Measurements from ENCODE around the gene CCP110.

CCP110 gene

GRCh38 chr16:19521471-19522396, 2.0 kb upstream of the CCP110 start, which contains the start of gene GDE1:
TSS of gene GDE1 (minus strand) at chr16:19522098. CDS start at chr16:19521964, 134 bp downstream.
- H3K79me2 ChIP-seq (ENCODE audit: insufficient read depth, low read length): peaks cover 40% of the 10 kb centered on the region
- peak within 1 kb of the TSS; percentile 29; the same call in 1 of the 2 replicates for H2AFZ ChIP-seq (ENCODE audit: low read length)
- H3K4me1 ChIP-seq (ENCODE audit: insufficient read depth, low read length, severe bottlenecking): peaks cover 57% of the 10 kb centered on the region
- no peaks in the 10 kb centered on the region for H3K9me2 ChIP-seq (ENCODE audit: low read depth, low read length)
- peak within 1 kb of the TSS; percentile 80 for H3K9ac ChIP-seq (ENCODE audit: low read length)
- H4K20me1 ChIP-seq (ENCODE audit: insufficient read depth, low read length): no peaks in the 10 kb centered on the region
- H3K4me3 ChIP-seq (ENCODE audit: low read depth, low read length, poor library complexity, severe bottlenecking): peak within 1 kb of the TSS; percentile 86
- H3K27ac ChIP-seq (ENCODE audit: low read depth, low read length, poor library complexity, severe bottlenecking): peak within 1 kb of the TSS; percentile 69
- H3K27me3 ChIP-seq (ENCODE audit: insufficient read depth, low read length): no peaks in the 10 kb centered on the region
- peaks cover 10% of the 10 kb centered on the region; the same call in 1 of the 2 replicates for H3K36me3 ChIP-seq (ENCODE audit: insufficient read depth, low read length)
- H3K4me2 ChIP-seq (ENCODE audit: low read length): peak within 1 kb of the TSS; percentile 91
- H3F3A ChIP-seq (ENCODE audit: insufficient read depth, low read length): 0 out of 2 replicates have a peak, but pooled peaks cover 4% of the 10 kb centered on the region
- no peak for TF ChIP-seq EZH2 (IDR thresholded peaks at IDR 0.05; ENCODE audit: borderline replicate concordance, low read length)
- peak; percentile 43 for TF ChIP-seq CTCF (IDR thresholded peaks at IDR 0.05; ENCODE audit: low read length)
- H3K9me3 ChIP-seq (ENCODE audit: low read length): no peaks in the 10 kb centered on the region

GRCh38 chr16:19522397-19522732, 1.4 kb upstream of the CCP110 start:
- H3K27me3 ChIP-seq (ENCODE audit: insufficient read depth, low read length): no peaks in the 10 kb centered on the region
- H3K79me2 ChIP-seq (ENCODE audit: insufficient read depth, low read length): peaks cover 44% of the 10 kb centered on the region
- H4K20me1 ChIP-seq (ENCODE audit: insufficient read depth, low read length): no peaks in the 10 kb centered on the region
- peak overlapping the region; percentile 86 for H3K4me3 ChIP-seq (ENCODE audit: low read depth, low read length, poor library complexity, severe bottlenecking)
- peak overlapping the region; percentile 29; the same call in 1 of the 2 replicates for H2AFZ ChIP-seq (ENCODE audit: low read length)
- TF ChIP-seq EZH2 (IDR thresholded peaks at IDR 0.05; ENCODE audit: borderline replicate concordance, low read length): no peak
- TF ChIP-seq CTCF (IDR thresholded peaks at IDR 0.05; ENCODE audit: low read length): no peak
- H3K9me3 ChIP-seq (ENCODE audit: low read length): no peaks in the 10 kb centered on the region
- peak overlapping the region; percentile 91 for H3K4me2 ChIP-seq (ENCODE audit: low read length)
- peaks cover 57% of the 10 kb centered on the region for H3K4me1 ChIP-seq (ENCODE audit: insufficient read depth, low read length, severe bottlenecking)
- H3K9ac ChIP-seq (ENCODE audit: low read length): peak overlapping the region; percentile 20; the same call in 1 of the 2 replicates
- peaks cover 3% of the 10 kb centered on the region; the same call in 1 of the 2 replicates for H3K36me3 ChIP-seq (ENCODE audit: insufficient read depth, low read length)
- peak overlapping the region; percentile 69 for H3K27ac ChIP-seq (ENCODE audit: low read depth, low read length, poor library complexity, severe bottlenecking)
- H3K9me2 ChIP-seq (ENCODE audit: low read depth, low read length): no peaks in the 10 kb centered on the region
- 0 out of 2 replicates have a peak, but pooled peaks cover 4% of the 10 kb centered on the region for H3F3A ChIP-seq (ENCODE audit: insufficient read depth, low read length)

GRCh38 chr16:19522760-19523159, 982 bp upstream of the CCP110 start:
- H3K9ac ChIP-seq (ENCODE audit: low read length): no peak overlapping the region; the same call in 1 of the 2 replicates
- peaks cover 2% of the 10 kb centered on the region; the same call in 1 of the 2 replicates for H3K36me3 ChIP-seq (ENCODE audit: insufficient read depth, low read length)
- no peak overlapping the region for H2AFZ ChIP-seq (ENCODE audit: low read length)
- H3K9me3 ChIP-seq (ENCODE audit: low read length): no peaks in the 10 kb centered on the region
- H3F3A ChIP-seq (ENCODE audit: insufficient read depth, low read length): 0 out of 2 replicates have a peak, but pooled peaks cover 4% of the 10 kb centered on the region
- peaks cover 44% of the 10 kb centered on the region for H3K79me2 ChIP-seq (ENCODE audit: insufficient read depth, low read length)
- H3K4me1 ChIP-seq (ENCODE audit: insufficient read depth, low read length, severe bottlenecking): peaks cover 57% of the 10 kb centered on the region
- no peaks in the 10 kb centered on the region for H3K9me2 ChIP-seq (ENCODE audit: low read depth, low read length)
- H3K27ac ChIP-seq (ENCODE audit: low read depth, low read length, poor library complexity, severe bottlenecking): peak overlapping the region; percentile 69
- peak overlapping the region; percentile 86 for H3K4me3 ChIP-seq (ENCODE audit: low read depth, low read length, poor library complexity, severe bottlenecking)
- H3K27me3 ChIP-seq (ENCODE audit: insufficient read depth, low read length): no peaks in the 10 kb centered on the region
- TF ChIP-seq CTCF (IDR thresholded peaks at IDR 0.05; ENCODE audit: low read length): no peak
- H4K20me1 ChIP-seq (ENCODE audit: insufficient read depth, low read length): no peaks in the 10 kb centered on the region
- H3K4me2 ChIP-seq (ENCODE audit: low read length): peak overlapping the region; percentile 91; the same call in 1 of the 2 replicates
